GM12875 (cell line): ENCODE measurements around the gene SLC35B2.

Experiments
- H3K4me3 ChIP-seq: one replicate; pipeline ENCODE4 v1.5.1; 2011; ENCODE audit warnings: low read depth, low read length, control low read depth
- TF ChIP-seq, protein P1 (sequence below): IDR thresholded peaks from 2 replicates; pipeline ENCODE4 v1.5.1; 2011; ENCODE audit warnings: low read depth, mild to moderate bottlenecking, control low read depth, inconsistent platforms, low read length, moderate library complexity, borderline replicate concordance; ENCODE audit not compliant: insufficient read depth

Gene SLC35B2, protein sequence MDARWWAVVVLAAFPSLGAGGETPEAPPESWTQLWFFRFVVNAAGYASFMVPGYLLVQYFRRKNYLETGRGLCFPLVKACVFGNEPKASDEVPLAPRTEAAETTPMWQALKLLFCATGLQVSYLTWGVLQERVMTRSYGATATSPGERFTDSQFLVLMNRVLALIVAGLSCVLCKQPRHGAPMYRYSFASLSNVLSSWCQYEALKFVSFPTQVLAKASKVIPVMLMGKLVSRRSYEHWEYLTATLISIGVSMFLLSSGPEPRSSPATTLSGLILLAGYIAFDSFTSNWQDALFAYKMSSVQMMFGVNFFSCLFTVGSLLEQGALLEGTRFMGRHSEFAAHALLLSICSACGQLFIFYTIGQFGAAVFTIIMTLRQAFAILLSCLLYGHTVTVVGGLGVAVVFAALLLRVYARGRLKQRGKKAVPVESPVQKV

DNA sequence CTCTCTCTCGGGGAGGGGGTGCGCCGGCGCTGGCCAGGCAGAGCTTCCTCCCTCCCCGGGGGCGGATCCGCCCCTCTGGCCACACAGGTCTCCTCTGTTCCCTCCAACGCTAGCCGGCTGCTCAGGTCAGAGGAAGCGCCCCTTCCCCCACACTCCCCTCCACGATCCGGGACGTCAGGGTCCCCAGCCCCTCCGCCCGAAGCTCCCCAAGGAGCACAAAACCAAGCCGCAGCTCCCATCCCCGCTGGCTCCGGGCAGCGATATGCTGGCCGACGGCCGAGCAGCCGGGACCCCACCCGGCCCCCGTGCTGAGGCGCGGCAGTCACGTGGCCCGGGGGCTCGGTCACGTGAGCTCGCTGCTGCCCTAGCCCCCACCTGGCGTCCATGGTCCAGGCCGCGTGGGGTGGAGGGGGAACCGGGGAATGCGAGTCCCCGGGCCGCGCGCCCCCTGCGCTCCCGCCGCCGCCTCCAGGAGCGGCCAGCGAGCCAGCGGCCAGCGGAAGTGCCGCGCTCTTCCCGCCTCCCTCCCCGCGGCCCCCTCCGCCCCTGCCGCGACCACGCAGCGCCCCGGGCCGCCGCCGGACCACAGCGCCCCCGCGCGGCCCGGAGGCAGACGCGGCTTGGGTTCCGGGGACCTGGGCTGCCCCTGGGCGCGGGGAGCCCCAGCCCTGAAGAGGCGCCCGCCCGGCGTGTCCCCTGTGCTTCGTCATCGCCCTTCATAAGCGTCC is at the start of gene SLC35B2:
Gene SLC35B2, minus strand, starts transcription at position 504 of the 728 bp plus-strand sequence. Its CDS starts 118 bp downstream, at position 386.
- peak within 1 kb of the TSS; percentile 72 for H3K4me3 ChIP-seq
- TF ChIP-seq, protein P1, sequence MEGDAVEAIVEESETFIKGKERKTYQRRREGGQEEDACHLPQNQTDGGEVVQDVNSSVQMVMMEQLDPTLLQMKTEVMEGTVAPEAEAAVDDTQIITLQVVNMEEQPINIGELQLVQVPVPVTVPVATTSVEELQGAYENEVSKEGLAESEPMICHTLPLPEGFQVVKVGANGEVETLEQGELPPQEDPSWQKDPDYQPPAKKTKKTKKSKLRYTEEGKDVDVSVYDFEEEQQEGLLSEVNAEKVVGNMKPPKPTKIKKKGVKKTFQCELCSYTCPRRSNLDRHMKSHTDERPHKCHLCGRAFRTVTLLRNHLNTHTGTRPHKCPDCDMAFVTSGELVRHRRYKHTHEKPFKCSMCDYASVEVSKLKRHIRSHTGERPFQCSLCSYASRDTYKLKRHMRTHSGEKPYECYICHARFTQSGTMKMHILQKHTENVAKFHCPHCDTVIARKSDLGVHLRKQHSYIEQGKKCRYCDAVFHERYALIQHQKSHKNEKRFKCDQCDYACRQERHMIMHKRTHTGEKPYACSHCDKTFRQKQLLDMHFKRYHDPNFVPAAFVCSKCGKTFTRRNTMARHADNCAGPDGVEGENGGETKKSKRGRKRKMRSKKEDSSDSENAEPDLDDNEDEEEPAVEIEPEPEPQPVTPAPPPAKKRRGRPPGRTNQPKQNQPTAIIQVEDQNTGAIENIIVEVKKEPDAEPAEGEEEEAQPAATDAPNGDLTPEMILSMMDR: peak; percentile 81

DNA sequence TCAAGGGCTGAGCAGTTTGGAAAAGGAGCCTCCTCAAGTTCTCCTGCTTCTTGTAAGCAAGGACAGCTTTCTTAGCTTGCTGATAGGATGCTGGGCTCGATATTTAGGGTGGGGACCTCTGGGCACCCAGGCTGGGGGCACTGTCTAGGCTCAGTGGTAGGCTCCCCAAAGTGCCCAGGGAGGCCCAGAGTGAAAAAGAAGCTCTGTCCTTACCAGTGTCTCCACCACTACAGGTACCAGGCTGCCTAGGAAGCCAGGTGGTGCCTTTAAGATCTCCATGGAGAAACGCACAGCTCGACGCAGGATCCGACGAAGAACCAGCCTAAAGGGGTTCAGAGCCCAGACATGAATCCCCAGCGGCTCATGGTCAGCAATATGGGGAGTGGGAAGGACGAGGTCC is 49.4 kb upstream of the SLC35B2 start:
- H3K4me3 ChIP-seq: no peak overlapping the region
- TF ChIP-seq, protein P1: no peak

DNA sequence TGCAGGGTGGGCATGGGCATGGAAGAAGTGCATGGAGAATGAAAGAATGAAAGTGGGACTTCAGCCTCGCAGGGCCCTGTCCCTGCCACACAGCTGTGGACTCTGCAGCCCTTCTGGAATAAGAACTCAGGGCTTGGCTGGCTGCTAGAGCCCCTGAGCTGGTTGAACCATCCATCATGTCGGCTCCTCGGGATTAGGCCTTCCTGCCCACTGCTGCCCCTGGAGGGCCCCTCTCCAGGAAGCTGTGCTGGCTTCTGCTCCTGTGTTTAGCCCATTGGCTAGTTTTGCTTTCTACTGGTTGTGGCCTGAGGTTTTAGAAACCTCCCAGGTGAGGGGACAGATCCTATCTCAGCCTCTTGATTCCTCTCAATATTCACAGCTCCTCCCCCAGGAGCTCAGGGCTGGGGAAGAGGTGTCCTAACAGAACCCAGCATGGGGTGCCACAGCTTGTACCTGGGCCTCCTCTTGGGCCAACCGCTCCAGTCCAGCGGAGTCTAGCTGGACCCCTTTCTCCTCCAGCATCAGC is 47.9 kb upstream of the SLC35B2 start:
- H3K4me3 ChIP-seq: no peak overlapping the region
- TF ChIP-seq, protein P1: no peak

DNA sequence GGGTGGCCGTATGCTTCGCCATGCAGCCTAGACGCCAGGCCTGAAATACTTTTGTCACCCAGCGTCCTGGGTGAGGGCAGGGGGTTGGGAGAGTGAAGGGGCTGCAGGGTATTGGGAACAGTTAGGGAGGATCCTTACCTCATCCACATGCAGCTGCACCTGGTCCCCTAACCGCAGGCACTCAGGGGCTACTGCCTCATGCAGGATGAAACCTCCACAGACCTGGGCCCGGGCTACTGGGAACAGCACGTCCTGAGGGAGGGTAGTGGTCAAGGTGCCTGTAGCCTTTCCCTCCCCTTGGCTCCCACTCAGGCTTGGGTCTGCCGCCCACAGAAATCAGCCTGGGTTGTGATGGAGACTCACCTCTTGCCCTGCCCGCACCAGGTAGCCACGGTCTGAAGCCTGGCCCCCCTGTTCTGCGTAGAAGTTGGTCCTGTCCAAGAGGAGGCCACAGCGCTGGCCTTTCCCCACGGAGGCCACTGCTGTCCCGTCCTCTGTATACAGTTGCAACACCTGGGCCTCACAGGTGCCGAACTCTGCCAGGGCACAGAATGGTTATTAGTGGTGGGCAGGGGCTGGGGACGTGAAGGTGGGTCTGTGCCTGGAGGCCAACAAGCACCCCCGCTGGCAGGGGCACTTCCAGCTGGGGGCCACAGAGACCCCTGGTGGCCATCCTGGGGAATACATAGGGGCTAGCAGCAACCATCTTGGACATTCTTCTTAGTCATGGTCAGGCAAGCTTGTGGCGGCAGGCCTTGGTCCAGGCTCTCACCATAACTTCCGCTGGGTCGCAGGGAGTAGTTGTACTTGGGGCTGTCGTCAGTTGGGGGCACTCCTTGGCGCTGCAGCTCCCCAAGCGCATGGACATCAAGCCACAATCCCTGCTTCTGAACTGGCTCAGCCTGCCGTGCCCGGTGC is 47.2 kb upstream of the SLC35B2 start:
- TF ChIP-seq, protein P1: peak; percentile 71
- no peak overlapping the region for H3K4me3 ChIP-seq

DNA sequence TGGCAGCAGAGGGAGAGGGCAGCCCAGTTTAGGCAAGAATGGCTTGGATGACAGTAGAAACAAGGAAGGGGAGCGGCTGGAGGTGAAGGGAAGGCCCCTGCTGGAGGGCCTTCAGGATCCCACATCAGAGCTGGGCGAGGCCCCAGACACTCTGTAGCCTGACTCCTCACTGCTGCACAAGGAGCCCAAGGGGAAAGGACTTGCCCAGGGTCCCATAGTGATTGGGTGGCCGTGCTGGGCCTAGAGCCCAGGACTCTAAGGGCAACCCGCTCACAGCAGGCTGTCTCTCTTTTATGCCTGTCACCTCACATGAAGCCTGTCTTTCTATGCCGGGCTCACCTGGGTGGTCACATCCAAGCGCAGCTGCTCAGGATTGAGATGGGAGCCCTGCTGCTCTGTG is 46.5 kb upstream of the SLC35B2 start:
- TF ChIP-seq, protein P1: no peak
- no peak overlapping the region for H3K4me3 ChIP-seq

DNA sequence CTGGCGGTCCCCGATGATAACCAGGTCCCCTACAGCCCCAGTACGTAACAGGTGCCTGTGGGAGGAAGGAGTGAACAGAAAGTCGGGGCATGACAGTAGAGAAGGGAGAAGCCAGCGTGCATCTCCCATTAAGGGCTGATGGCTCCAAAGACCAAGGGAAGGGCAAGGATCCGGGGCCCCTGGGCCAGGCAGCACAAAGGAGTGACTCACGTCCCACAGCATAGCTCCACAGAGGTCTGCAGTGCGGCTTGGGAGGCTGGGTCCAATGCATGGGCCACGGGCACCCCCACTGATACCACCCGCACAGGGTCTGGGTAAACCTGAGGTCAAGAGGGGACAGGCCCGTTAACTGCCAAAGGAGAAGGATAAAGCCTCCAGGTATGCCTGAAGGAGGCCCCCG is 45.5 kb upstream of the SLC35B2 start:
- no peak overlapping the region for H3K4me3 ChIP-seq
- TF ChIP-seq, protein P1: no peak
